Calu3 (cell line): ENCODE measurements around the gene PAXIP1. TPM values are rescaled to one million over a fixed set of nuclear protein-coding genes. Genes with fewer than 3 reads are reported as not detected.

ENCODE experiments used
- BruUV-seq: library from RNA; stranded (reverse); fragments of 400-500 nt; replicated peaks from 2 replicates; lab custom pipeline; 2021; lab: Mats Ljungman, UMichigan
- CTCF ChIA-PET: fragments of 300-600 bp; sonication (Branson Sonifier 250); formaldehyde crosslinking; loops from one replicate; lab custom pipeline; 2022; ENCODE audit warnings: antibody characterized with exemption; lab: Charles Lee
- DNase-seq: peaks from one replicate; pipeline ENCODE4 v3.0.0; 2022
- H3K27ac Mint-ChIP-seq: one replicate; pipeline ENCODE4 v1.8.0; 2022; ENCODE audit warnings: mixed read lengths; ENCODE audit not compliant: unreplicated experiment
- H3K27me3 Mint-ChIP-seq: one replicate; pipeline ENCODE4 v1.8.0; 2022; ENCODE audit warnings: mixed read lengths; ENCODE audit not compliant: unreplicated experiment
- H3K36me3 Mint-ChIP-seq: one replicate; pipeline ENCODE4 v1.8.0; 2022; ENCODE audit warnings: mild to moderate bottlenecking, moderate library complexity, mixed read lengths; ENCODE audit not compliant: insufficient read depth, unreplicated experiment
- H3K4me1 Mint-ChIP-seq: one replicate; pipeline ENCODE4 v1.8.0; 2022; ENCODE audit warnings: mild to moderate bottlenecking, low read depth, mixed read lengths; ENCODE audit not compliant: unreplicated experiment
- H3K4me3 Mint-ChIP-seq: one replicate; pipeline ENCODE4 v1.8.0; 2022; ENCODE audit warnings: mild to moderate bottlenecking, low read depth, moderate library complexity, mixed read lengths; ENCODE audit not compliant: unreplicated experiment
- H3K9me3 Mint-ChIP-seq: one replicate; pipeline ENCODE4 v1.8.0; 2022; ENCODE audit warnings: low read depth, mixed read lengths; ENCODE audit not compliant: unreplicated experiment
- CTCF ChIP-seq: fragments of 200-600 bp; IDR thresholded peaks from one replicate; pipeline ENCODE4 v1.8.0; 2022; ENCODE audit warnings: antibody characterized with exemption; ENCODE audit not compliant: unreplicated experiment
- intact Hi-C: fragments of 100-400 bp; cut with micrococcal nuclease; formaldehyde crosslinking; loops from one replicate; pipeline ENCODE4 v1.10.0; 2022; ENCODE audit not compliant: unreplicated experiment
- total RNA-seq: library from RNA; stranded (reverse); gene quantifications from 2 replicates; pipeline ENCODE4 v1.2.3, GENCODE V29; 2022

Gene PAXIP1
- total RNA-seq, 1 experiment from 2014 or later = 23.1 TPM

GRCh38 chr7:154914308-154914995 is 88.5 kb downstream of the PAXIP1 start:
- CTCF ChIA-PET = interaction anchor here (1.0 to 1.5 kb wide), 3 partner anchors 13 to 466 kb away, joined by 3 to 6 read pairs (median 3); no protein-coding TSS in a partner anchor
- DNase-seq = no peak
- no peaks in the 10 kb centered on the region for H3K4me1 Mint-ChIP-seq
- H3K27me3 Mint-ChIP-seq = peaks cover 64% of the 10 kb centered on the region
- H3K27ac Mint-ChIP-seq = no peak overlapping the region
- peak overlapping the region; percentile 51 for H3K4me3 Mint-ChIP-seq
- H3K36me3 Mint-ChIP-seq = no peaks in the 10 kb centered on the region
- no peak for TF ChIP-seq CTCF
- BruUV-seq = no TSS peak
- H3K9me3 Mint-ChIP-seq = peaks cover 3% of the 10 kb centered on the region
- intact Hi-C loops = no loop called here

GRCh38 chr7:154913638-154914307 is 89.2 kb downstream of the PAXIP1 start:
- Mint-ChIP-seq H3K36me3 (no peaks in the 10 kb centered on the region), H3K9me3 (peaks cover 6% of the 10 kb centered on the region), H3K27ac (no peak overlapping the region), H3K27me3 (peaks cover 66% of the 10 kb centered on the region), H3K4me3 (peak overlapping the region; percentile 51), H3K4me1 (no peaks in the 10 kb centered on the region)
- peak; percentile 91 for DNase-seq
- CTCF ChIA-PET = interaction anchor here (1.0 to 1.5 kb wide), 3 partner anchors 13 to 467 kb away, joined by 3 to 6 read pairs (median 3); no protein-coding TSS in a partner anchor
- intact Hi-C loops = no loop called here
- BruUV-seq = no TSS peak
- peak; percentile 92 for TF ChIP-seq CTCF

GRCh38 chr7:154912871-154913637 is 89.9 kb downstream of the PAXIP1 start:
- intact Hi-C loops = no loop called here
- Mint-ChIP-seq H3K4me1 (no peaks in the 10 kb centered on the region), H3K36me3 (no peaks in the 10 kb centered on the region), H3K4me3 (no peak overlapping the region), H3K27me3 (peaks cover 73% of the 10 kb centered on the region), H3K9me3 (peaks cover 6% of the 10 kb centered on the region), H3K27ac (no peak overlapping the region)
- no peak for DNase-seq
- no TSS peak for BruUV-seq
- CTCF ChIA-PET = interaction anchor here (1.1 kb wide), 1 partner anchor 12 kb away, joined by 3 read pairs; no protein-coding TSS in a partner anchor
- TF ChIP-seq CTCF = no peak

GRCh38 chr7:154911862-154912455 is 91.0 kb downstream of the PAXIP1 start:
- BruUV-seq = no TSS peak

More at GRCh38 chr7:154911862-154912455, 91.0 kb downstream of the PAXIP1 start:
- Mint-ChIP-seq H3K9me3 (peaks cover 6% of the 10 kb centered on the region), H3K4me1 (no peaks in the 10 kb centered on the region), H3K36me3 (no peaks in the 10 kb centered on the region), H3K27me3 (peaks cover 72% of the 10 kb centered on the region), H3K4me3 (no peak overlapping the region), H3K27ac (no peak overlapping the region)
- TF ChIP-seq CTCF = no peak
- CTCF ChIA-PET = interaction anchor here (1.8 kb wide), 1 partner anchor 16 kb away, joined by 3 read pairs; no protein-coding TSS in a partner anchor
- DNase-seq = no peak
- intact Hi-C loops = no loop called here
